OCI-LY1 (cell line): ENCODE data around the gene GLP2R.

Experiments used
- H2AFZ ChIP-seq: fragments of 200-600 bp; sonication (generic), shearing (Covaris generic); 2 replicates; pipeline ENCODE4 v1.6.0; 2014; ENCODE audit warnings: antibody characterized with exemption, mild to moderate bottlenecking, low read length
- H3F3A ChIP-seq: fragments of 200-600 bp; sonication (generic), shearing (Covaris generic); 2 replicates; pipeline ENCODE4 v1.6.0; 2014; ENCODE audit warnings: mild to moderate bottlenecking, antibody characterized with exemption, low read length, moderate library complexity; ENCODE audit not compliant: insufficient read depth
- H3K27ac ChIP-seq: fragments of 200-600 bp; sonication (generic); 2 replicates; pipeline ENCODE4 v1.5.1; 2014; ENCODE audit warnings: low read length, mixed run types, mild to moderate bottlenecking, low read depth; ENCODE audit not compliant: poor library complexity, severe bottlenecking
- H3K27me3 ChIP-seq: fragments of 200-600 bp; sonication (generic); 2 replicates; pipeline ENCODE4 v1.6.0; 2014; ENCODE audit warnings: antibody characterized with exemption, mild to moderate bottlenecking, low read length, moderate library complexity; ENCODE audit not compliant: insufficient read depth
- H3K36me3 ChIP-seq: fragments of 200-600 bp; sonication (generic); 2 replicates; pipeline ENCODE4 v1.6.1; 2014; ENCODE audit warnings: mild to moderate bottlenecking, antibody characterized with exemption, low read length, moderate library complexity, mixed read lengths; ENCODE audit not compliant: insufficient read depth
- H3K4me1 ChIP-seq: fragments of 200-600 bp; sonication (generic); 2 replicates; pipeline ENCODE4 v1.5.1; 2014; ENCODE audit warnings: mild to moderate bottlenecking, low read length, moderate library complexity; ENCODE audit not compliant: insufficient read depth, severe bottlenecking
- H3K4me2 ChIP-seq: fragments of 200-600 bp; sonication (generic), shearing (Covaris generic); 2 replicates; pipeline ENCODE4 v1.6.1; 2014; ENCODE audit warnings: low read length
- H3K4me3 ChIP-seq: fragments of 200-600 bp; sonication (generic); 2 replicates; pipeline ENCODE4 v1.5.1; 2014; ENCODE audit warnings: low read length, low read depth, mild to moderate bottlenecking, mixed read lengths; ENCODE audit not compliant: poor library complexity, severe bottlenecking
- H3K79me2 ChIP-seq: fragments of 200-600 bp; shearing (Covaris generic); 2 replicates; pipeline ENCODE4 v1.6.1; 2016; ENCODE audit warnings: mixed run types, low read length, mixed read lengths; ENCODE audit not compliant: insufficient read depth
- H3K9ac ChIP-seq: fragments of 200-600 bp; sonication (generic), shearing (Covaris generic); 2 replicates; pipeline ENCODE4 v1.6.1; 2014; ENCODE audit warnings: mild to moderate bottlenecking, low read length, mixed read lengths
- H3K9me2 ChIP-seq: fragments of 200-600 bp; sonication (generic), shearing (Covaris generic); 2 replicates; pipeline ENCODE4 v1.6.1; 2014; ENCODE audit warnings: low read depth, mild to moderate bottlenecking, low read length, mixed read lengths
- H3K9me3 ChIP-seq: fragments of 200-600 bp; shearing (Covaris generic); 2 replicates; pipeline ENCODE4 v1.6.1; 2014; ENCODE audit warnings: low read length, mixed read lengths
- H4K20me1 ChIP-seq: fragments of 200-600 bp; sonication (generic), shearing (Covaris generic); 2 replicates; pipeline ENCODE4 v1.6.0; 2016; ENCODE audit warnings: mild to moderate bottlenecking, low read length; ENCODE audit not compliant: insufficient read depth
- CTCF ChIP-seq: fragments of 200-600 bp; sonication (generic), shearing (Covaris generic); IDR thresholded peaks from 2 replicates; pipeline ENCODE4 v1.5.1; 2017; ENCODE audit warnings: mild to moderate bottlenecking, antibody characterized with exemption, low read length, moderate library complexity, mixed read lengths
- EZH2 ChIP-seq: fragments of 200-600 bp; sonication (generic), shearing (Covaris generic); IDR thresholded peaks from 2 replicates; pipeline ENCODE4 v1.8.0; 2017; ENCODE audit warnings: borderline replicate concordance, mixed run types, mild to moderate bottlenecking, antibody characterized with exemption, low read length, moderate library complexity, mixed read lengths

Gene GLP2R

GRCh38 chr17:9928601-9929333 lies 103.0 kb downstream of the GLP2R start:
- H4K20me1 ChIP-seq = no peaks in the 10 kb centered on the region
- peak; percentile 46; the same call in 1 of the 2 replicates for TF ChIP-seq CTCF
- TF ChIP-seq EZH2 = no peak
- no peaks in the 10 kb centered on the region for H3K4me1 ChIP-seq
- H3F3A ChIP-seq = no peaks in the 10 kb centered on the region
- no peak overlapping the region for H3K27ac ChIP-seq
- H3K36me3 ChIP-seq = no peaks in the 10 kb centered on the region
- no peaks in the 10 kb centered on the region for H3K9me2 ChIP-seq
- H3K27me3 ChIP-seq = no peaks in the 10 kb centered on the region
- H3K4me3 ChIP-seq = no peak overlapping the region
- no peak overlapping the region for H3K9ac ChIP-seq
- no peaks in the 10 kb centered on the region for H3K79me2 ChIP-seq
- no peaks in the 10 kb centered on the region for H3K9me3 ChIP-seq
- H2AFZ ChIP-seq = no peak overlapping the region
- H3K4me2 ChIP-seq = no peak overlapping the region

- no peak overlapping the region for H3K27ac ChIP-seq
- H3K4me1 ChIP-seq = no peaks in the 10 kb centered on the region
Observed at GRCh38 chr17:9929871-9930270, 104.1 kb downstream of the GLP2R start.

GRCh38 chr17:9931144-9931741 lies 105.5 kb downstream of the GLP2R start:
- Histone ChIP-seq H2AFZ (no peak overlapping the region), H3F3A (no peaks in the 10 kb centered on the region), H3K9ac (no peak overlapping the region), H3K4me1 (no peaks in the 10 kb centered on the region), H3K4me3 (no peak overlapping the region), H3K36me3 (no peaks in the 10 kb centered on the region), H3K79me2 (no peaks in the 10 kb centered on the region), H3K9me2 (no peaks in the 10 kb centered on the region), H3K27ac (no peak overlapping the region), H3K4me2 (no peak overlapping the region), H3K9me3 (no peaks in the 10 kb centered on the region), H4K20me1 (no peaks in the 10 kb centered on the region), H3K27me3 (no peaks in the 10 kb centered on the region)
- TF ChIP-seq CTCF (no peak), EZH2 (no peak)

More at GRCh38 chr17:9929871-9930270, 104.1 kb downstream of the GLP2R start:
- TF ChIP-seq CTCF = no peak
- Histone ChIP-seq H3K9ac (no peak overlapping the region), H3K27me3 (no peaks in the 10 kb centered on the region), H4K20me1 (no peaks in the 10 kb centered on the region), H3F3A (no peaks in the 10 kb centered on the region), H3K4me3 (no peak overlapping the region), H3K36me3 (no peaks in the 10 kb centered on the region), H3K9me3 (no peaks in the 10 kb centered on the region), H3K4me2 (no peak overlapping the region), H3K9me2 (no peaks in the 10 kb centered on the region), H3K79me2 (no peaks in the 10 kb centered on the region), H2AFZ (no peak overlapping the region)
